H7 (cell line): ENCODE measurements around the gene CECR2. TPM values are rescaled to one million over a fixed set of nuclear protein-coding genes. Genes with fewer than 3 reads are reported as not detected.

ENCODE experiments used
- DNase-seq: peaks from one replicate; pipeline ENCODE4 v3.0.0; 2012
- H3K27me3 ChIP-seq: 2 replicates; pipeline ENCODE4 v1.6.0; 2011; ENCODE audit warnings: mild to moderate bottlenecking, low read length; ENCODE audit not compliant: control insufficient read depth, insufficient read depth
- H3K36me3 ChIP-seq: replicated peaks from 2 replicates; pipeline ENCODE4 v1.5.1; 2011; ENCODE audit warnings: low read length; ENCODE audit not compliant: control insufficient read depth, insufficient read depth
- H3K4me3 ChIP-seq: 2 replicates; pipeline ENCODE4 v1.5.1; 2011; ENCODE audit warnings: low read depth, mild to moderate bottlenecking, control low read depth, low read length, moderate library complexity; ENCODE audit not compliant: insufficient read depth
- total RNA-seq: library from RNA; depleted of rRNA; stranded (reverse); fragments of >200 nt; shearing (Covaris generic); gene quantifications from 2 replicates; pipeline ENCODE4 v1.2.3, GENCODE V29; 2014; rRNA removed

CECR2 gene
- 50.0 and 66.3 TPM in 2 replicates for total RNA-seq

- peak; percentile 80 for DNase-seq
- H3K36me3 ChIP-seq = no peaks in the 10 kb centered on the region
- H3K4me3 ChIP-seq = peak within 1 kb of the TSS; percentile 84
- no peaks in the 10 kb centered on the region for H3K27me3 ChIP-seq
Observed at GRCh38 chr22:17369439-17370025, at the start of gene CECR2. Gene CECR2, plus strand, starts transcription at chr22:17369460. Its CDS starts 324 bp downstream, at chr22:17369784.

- Histone ChIP-seq H3K4me3 (no peak overlapping the region), H3K36me3 (no peaks in the 10 kb centered on the region), H3K27me3 (no peaks in the 10 kb centered on the region)
- no peak for DNase-seq
Observed at GRCh38 chr22:17319546-17319945, 49.7 kb upstream of the CECR2 start.

- no peaks in the 10 kb centered on the region for H3K27me3 ChIP-seq
- H3K36me3 ChIP-seq = no peaks in the 10 kb centered on the region
- DNase-seq = no peak
- H3K4me3 ChIP-seq = no peak overlapping the region
Observed at GRCh38 chr22:17322511-17322910, 46.7 kb upstream of the CECR2 start.

- no peak for DNase-seq
- Histone ChIP-seq H3K27me3 (no peaks in the 10 kb centered on the region), H3K36me3 (no peaks in the 10 kb centered on the region), H3K4me3 (no peak overlapping the region)
Observed at GRCh38 chr22:17331690-17332089, 37.6 kb upstream of the CECR2 start.

GRCh38 chr22:17332109-17332800 is 37.0 kb upstream of the CECR2 start:
- Histone ChIP-seq H3K27me3 (no peaks in the 10 kb centered on the region), H3K4me3 (no peak overlapping the region), H3K36me3 (no peaks in the 10 kb centered on the region)
- DNase-seq = no peak

- Histone ChIP-seq H3K27me3 (no peaks in the 10 kb centered on the region), H3K4me3 (no peak overlapping the region), H3K36me3 (no peaks in the 10 kb centered on the region)
- DNase-seq = no peak
Observed at GRCh38 chr22:17334059-17334458, 35.2 kb upstream of the CECR2 start.

GRCh38 chr22:17334983-17335382 is 34.3 kb upstream of the CECR2 start:
- DNase-seq = no peak
- Histone ChIP-seq H3K36me3 (no peaks in the 10 kb centered on the region), H3K27me3 (no peaks in the 10 kb centered on the region), H3K4me3 (no peak overlapping the region)

- no peak for DNase-seq
- Histone ChIP-seq H3K36me3 (no peaks in the 10 kb centered on the region), H3K27me3 (no peaks in the 10 kb centered on the region)
Observed at GRCh38 chr22:17336061-17336460, 33.2 kb upstream of the CECR2 start.

GRCh38 chr22:17337639-17338038 is 31.6 kb upstream of the CECR2 start:
- no peaks in the 10 kb centered on the region for H3K27me3 ChIP-seq
- no peak overlapping the region for H3K4me3 ChIP-seq
- H3K36me3 ChIP-seq = no peaks in the 10 kb centered on the region
- no peak for DNase-seq

More at GRCh38 chr22:17336061-17336460, 33.2 kb upstream of the CECR2 start:
- H3K4me3 ChIP-seq = no peak overlapping the region

GRCh38 chr22:17339095-17339693 is 30.1 kb upstream of the CECR2 start:
- no peaks in the 10 kb centered on the region for H3K36me3 ChIP-seq
- no peak for DNase-seq
- H3K4me3 ChIP-seq = no peak overlapping the region
- H3K27me3 ChIP-seq = no peaks in the 10 kb centered on the region

- Histone ChIP-seq H3K27me3 (no peaks in the 10 kb centered on the region), H3K4me3 (no peak overlapping the region), H3K36me3 (no peaks in the 10 kb centered on the region)
- no peak for DNase-seq
Observed at GRCh38 chr22:17342361-17342760, 26.9 kb upstream of the CECR2 start.

- no peaks in the 10 kb centered on the region for H3K36me3 ChIP-seq
- no peaks in the 10 kb centered on the region for H3K27me3 ChIP-seq
- no peak overlapping the region for H3K4me3 ChIP-seq
- DNase-seq = no peak
Observed at GRCh38 chr22:17343766-17344165, 25.5 kb upstream of the CECR2 start.

- no peak for DNase-seq
- Histone ChIP-seq H3K27me3 (no peaks in the 10 kb centered on the region), H3K36me3 (no peaks in the 10 kb centered on the region), H3K4me3 (no peak overlapping the region)
Observed at GRCh38 chr22:17346578-17346977, 22.7 kb upstream of the CECR2 start.

- Histone ChIP-seq H3K4me3 (no peak overlapping the region), H3K36me3 (no peaks in the 10 kb centered on the region), H3K27me3 (no peaks in the 10 kb centered on the region)
- no peak for DNase-seq
Observed at GRCh38 chr22:17347724-17348123, 21.5 kb upstream of the CECR2 start.

- no peak for DNase-seq
- no peaks in the 10 kb centered on the region for H3K27me3 ChIP-seq
- no peaks in the 10 kb centered on the region for H3K36me3 ChIP-seq
- H3K4me3 ChIP-seq = no peak overlapping the region
Observed at GRCh38 chr22:17348464-17349103, 20.7 kb upstream of the CECR2 start.
